ENCODE results near the gene ITGB6.
"Not testable (repeated sequence)": the region's sequence is repeated elsewhere in the genome, so short reads cannot be mapped to it uniquely, and the experiment has no call there.

Gene ITGB6

GRCh38 chr2:160156100-160156499, 44.0 kb downstream of the ITGB6 start:
- peak overlapping the region; percentile 71 for H4K8ac ChIP-seq (ENCODE audit: low read length)
- H3K27me3 ChIP-seq (ENCODE audit: control insufficient read depth in 1 of 2, insufficient read depth in 1 of 2, low read length in 2 of 2): no peaks in the 10 kb centered on the region
- no peak overlapping the region for H2BK15ac ChIP-seq (ENCODE audit: low read depth, poor library complexity, severe bottlenecking)
- peak overlapping the region; percentile 25 for H3K9ac ChIP-seq (ENCODE audit: low read length)
- H3K4me1 ChIP-seq (ENCODE audit: control insufficient read depth, insufficient read depth, low read depth, low read length): peaks cover 3% of the 10 kb centered on the region
- H3K23ac ChIP-seq (ENCODE audit: low read length in 2 of 2): no peak overlapping the region
- H3K4me3 ChIP-seq (ENCODE audit: insufficient read depth in 1 of 2, low read depth in 1 of 2, low read length in 2 of 2): no peak overlapping the region
- H2BK5ac ChIP-seq (ENCODE audit: low read depth, low read length, poor library complexity, severe bottlenecking): no peak overlapping the region
- no peak for DNase-seq
- H2BK12ac ChIP-seq (ENCODE audit: low read length in 2 of 2): no peak overlapping the region
- no peaks in the 10 kb centered on the region for H3K79me1 ChIP-seq (replicated peaks; ENCODE audit: low read length, poor library complexity, severe bottlenecking)
- H3K14ac ChIP-seq (ENCODE audit: low read length in 2 of 2): no peak overlapping the region
- H3K4me2 ChIP-seq (ENCODE audit: low read length, poor library complexity, severe bottlenecking): no peak overlapping the region
- no peaks in the 10 kb centered on the region for H3K36me3 ChIP-seq (ENCODE audit: control insufficient read depth in 1 of 2, insufficient read depth in 2 of 2, low read depth in 1 of 2, low read length in 2 of 2)
- H4K91ac ChIP-seq (ENCODE audit: low read length): no peak overlapping the region
- H3K4ac ChIP-seq (ENCODE audit: low read depth in 1 of 2, low read length in 2 of 2): no peak overlapping the region
- WGBS: 72% methylated on average over 3 of the region's 4 CpGs
- no peaks in the 10 kb centered on the region for H3K9me3 ChIP-seq (ENCODE audit: control insufficient read depth, low read length)
- H2BK120ac ChIP-seq (ENCODE audit: low read depth, low read length): no peak overlapping the region
- no peak overlapping the region for H3K27ac ChIP-seq (ENCODE audit: low read length, poor library complexity, severe bottlenecking)
- H2AK5ac ChIP-seq (ENCODE audit: low read length, severe bottlenecking): no peak overlapping the region
- no peak overlapping the region for H2AFZ ChIP-seq (ENCODE audit: low read depth, low read length)
- H3K18ac ChIP-seq (ENCODE audit: low read depth in 1 of 2, low read length in 2 of 2): no peak overlapping the region

DNA sequence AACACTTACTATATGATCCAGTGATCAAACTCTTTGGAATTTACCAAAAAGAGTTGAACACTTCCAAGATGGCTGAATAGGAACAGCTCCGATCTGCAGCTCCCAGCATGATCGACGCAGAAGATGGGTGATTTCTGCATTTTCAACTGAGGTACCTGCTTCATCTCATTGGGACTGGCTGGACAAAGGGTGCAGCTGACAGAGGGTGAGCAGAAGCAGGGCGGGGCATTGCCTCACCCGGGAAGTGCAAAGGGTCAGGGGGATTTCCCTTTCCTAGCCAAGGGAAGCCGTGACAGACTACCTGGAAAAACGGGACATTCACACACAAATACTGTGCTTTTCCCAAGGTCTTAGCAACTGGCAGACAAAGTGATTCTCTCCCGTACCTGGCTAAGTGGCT, 51.7 kb downstream of the ITGB6 start:
- H2BK15ac ChIP-seq (ENCODE audit: low read depth, poor library complexity, severe bottlenecking); H3K4me1 ChIP-seq (ENCODE audit: control insufficient read depth, insufficient read depth, low read depth, low read length); H2AFZ ChIP-seq (ENCODE audit: low read depth, low read length); H3K27ac ChIP-seq (ENCODE audit: low read length, poor library complexity, severe bottlenecking); H2BK5ac ChIP-seq (ENCODE audit: low read depth, low read length, poor library complexity, severe bottlenecking); H3K4ac ChIP-seq (ENCODE audit: low read depth in 1 of 2, low read length in 2 of 2); H2AK5ac ChIP-seq (ENCODE audit: low read length, severe bottlenecking); H3K9me3 ChIP-seq (ENCODE audit: control insufficient read depth, low read length); H3K4me3 ChIP-seq (ENCODE audit: insufficient read depth in 1 of 2, low read depth in 1 of 2, low read length in 2 of 2); H3K18ac ChIP-seq (ENCODE audit: low read depth in 1 of 2, low read length in 2 of 2); H4K91ac ChIP-seq (ENCODE audit: low read length); H3K27me3 ChIP-seq (ENCODE audit: control insufficient read depth in 1 of 2, insufficient read depth in 1 of 2, low read length in 2 of 2); H3K36me3 ChIP-seq (ENCODE audit: control insufficient read depth in 1 of 2, insufficient read depth in 2 of 2, low read depth in 1 of 2, low read length in 2 of 2); H2BK12ac ChIP-seq (ENCODE audit: low read length in 2 of 2); H3K79me1 ChIP-seq (replicated peaks; ENCODE audit: low read length, poor library complexity, severe bottlenecking); DNase-seq; H4K8ac ChIP-seq (ENCODE audit: low read length); H3K23ac ChIP-seq (ENCODE audit: low read length in 2 of 2); H3K4me2 ChIP-seq (ENCODE audit: low read length, poor library complexity, severe bottlenecking); H3K14ac ChIP-seq (ENCODE audit: low read length in 2 of 2); H3K9ac ChIP-seq (ENCODE audit: low read length); H2BK120ac ChIP-seq (ENCODE audit: low read depth, low read length): not testable (repeated sequence)
- WGBS: 87% methylated on average over 8 of the region's 8 CpGs

- Histone ChIP-seq H2AFZ (ENCODE audit: low read depth, low read length) (no peak overlapping the region), H3K9ac (ENCODE audit: low read length) (no peak overlapping the region)
- 90% methylated on average over 2 of the region's 2 CpGs for WGBS
Measured at GRCh38 chr2:160145471-160145870, 54.6 kb downstream of the ITGB6 start.

GRCh38 chr2:160144280-160144990, 55.6 kb downstream of the ITGB6 start:
- DNase-seq: no peak
- Histone ChIP-seq H4K8ac (ENCODE audit: low read length) (no peak overlapping the region), H3K36me3 (ENCODE audit: control insufficient read depth in 1 of 2, insufficient read depth in 2 of 2, low read depth in 1 of 2, low read length in 2 of 2) (no peaks in the 10 kb centered on the region), H3K18ac (ENCODE audit: low read depth in 1 of 2, low read length in 2 of 2) (no peak overlapping the region), H3K14ac (ENCODE audit: low read length in 2 of 2) (no peak overlapping the region), H2BK15ac (ENCODE audit: low read depth, poor library complexity, severe bottlenecking) (no peak overlapping the region), H3K27me3 (ENCODE audit: control insufficient read depth in 1 of 2, insufficient read depth in 1 of 2, low read length in 2 of 2) (no peaks in the 10 kb centered on the region), H2BK12ac (ENCODE audit: low read length in 2 of 2) (no peak overlapping the region), H3K4me1 (ENCODE audit: control insufficient read depth, insufficient read depth, low read depth, low read length) (peaks cover 3% of the 10 kb centered on the region), H3K79me1 (replicated peaks; ENCODE audit: low read length, poor library complexity, severe bottlenecking) (no peaks in the 10 kb centered on the region), H2BK5ac (ENCODE audit: low read depth, low read length, poor library complexity, severe bottlenecking) (no peak overlapping the region), H3K27ac (ENCODE audit: low read length, poor library complexity, severe bottlenecking) (no peak overlapping the region), H3K4me3 (ENCODE audit: insufficient read depth in 1 of 2, low read depth in 1 of 2, low read length in 2 of 2) (no peak overlapping the region), H4K91ac (ENCODE audit: low read length) (no peak overlapping the region), H3K9ac (ENCODE audit: low read length) (no peak overlapping the region), H3K23ac (ENCODE audit: low read length in 2 of 2) (no peak overlapping the region), H2BK120ac (ENCODE audit: low read depth, low read length) (no peak overlapping the region), H2AK5ac (ENCODE audit: low read length, severe bottlenecking) (no peak overlapping the region), H3K4me2 (ENCODE audit: low read length, poor library complexity, severe bottlenecking) (no peak overlapping the region), H3K4ac (ENCODE audit: low read depth in 1 of 2, low read length in 2 of 2) (no peak overlapping the region), H3K9me3 (ENCODE audit: control insufficient read depth, low read length) (no peaks in the 10 kb centered on the region), H2AFZ (ENCODE audit: low read depth, low read length) (no peak overlapping the region)
- WGBS: 76% methylated on average over 9 of the region's 9 CpGs

More at GRCh38 chr2:160145471-160145870, 54.6 kb downstream of the ITGB6 start:
- Histone ChIP-seq H3K27ac (ENCODE audit: low read length, poor library complexity, severe bottlenecking) (no peak overlapping the region), H3K23ac (ENCODE audit: low read length in 2 of 2) (no peak overlapping the region), H3K9me3 (ENCODE audit: control insufficient read depth, low read length) (no peaks in the 10 kb centered on the region), H2BK120ac (ENCODE audit: low read depth, low read length) (no peak overlapping the region), H3K4ac (ENCODE audit: low read depth in 1 of 2, low read length in 2 of 2) (no peak overlapping the region), H3K4me2 (ENCODE audit: low read length, poor library complexity, severe bottlenecking) (no peak overlapping the region), H3K27me3 (ENCODE audit: control insufficient read depth in 1 of 2, insufficient read depth in 1 of 2, low read length in 2 of 2) (no peaks in the 10 kb centered on the region), H4K91ac (ENCODE audit: low read length) (no peak overlapping the region), H3K4me1 (ENCODE audit: control insufficient read depth, insufficient read depth, low read depth, low read length) (peaks cover 3% of the 10 kb centered on the region), H3K79me1 (replicated peaks; ENCODE audit: low read length, poor library complexity, severe bottlenecking) (no peaks in the 10 kb centered on the region), H2AK5ac (ENCODE audit: low read length, severe bottlenecking) (no peak overlapping the region), H4K8ac (ENCODE audit: low read length) (no peak overlapping the region), H3K4me3 (ENCODE audit: insufficient read depth in 1 of 2, low read depth in 1 of 2, low read length in 2 of 2) (no peak overlapping the region), H3K36me3 (ENCODE audit: control insufficient read depth in 1 of 2, insufficient read depth in 2 of 2, low read depth in 1 of 2, low read length in 2 of 2) (no peaks in the 10 kb centered on the region), H3K18ac (ENCODE audit: low read depth in 1 of 2, low read length in 2 of 2) (peak overlapping the region in 1 of 2 experiments; percentile 5), H2BK12ac (ENCODE audit: low read length in 2 of 2) (no peak overlapping the region), H2BK15ac (ENCODE audit: low read depth, poor library complexity, severe bottlenecking) (no peak overlapping the region), H2BK5ac (ENCODE audit: low read depth, low read length, poor library complexity, severe bottlenecking) (no peak overlapping the region), H3K14ac (ENCODE audit: low read length in 2 of 2) (no peak overlapping the region)
- DNase-seq: no peak
